Ammon's horn (tissue), 1 donor: ENCODE data around the gene SPOCK1.

Experiments
- DNase-seq: peaks from one replicate; pipeline ENCODE4 v3.0.0-alpha.2; 2016; ENCODE audit warnings: low spot score

SPOCK1 gene

DNA sequence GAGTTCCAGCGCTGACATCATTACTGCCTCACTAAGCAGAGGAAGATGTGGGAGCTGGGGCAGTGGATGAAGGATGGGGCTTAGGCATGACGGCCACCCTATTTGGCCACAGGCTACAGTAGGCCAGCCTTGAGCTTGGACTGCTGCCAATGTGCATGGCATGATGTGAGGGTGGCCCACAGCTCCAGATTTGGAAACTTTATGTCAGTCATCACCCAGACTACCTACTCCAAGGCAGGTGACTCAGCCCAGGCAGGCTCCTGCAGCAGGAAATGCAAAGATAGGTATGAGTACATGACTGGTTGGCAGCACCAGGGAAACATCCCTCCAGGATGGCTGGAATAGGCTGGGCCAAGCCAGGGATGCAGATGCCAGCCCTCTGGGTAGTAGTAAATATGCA, 303.6 kb downstream of the SPOCK1 start:
- DNase-seq: no peak

DNA sequence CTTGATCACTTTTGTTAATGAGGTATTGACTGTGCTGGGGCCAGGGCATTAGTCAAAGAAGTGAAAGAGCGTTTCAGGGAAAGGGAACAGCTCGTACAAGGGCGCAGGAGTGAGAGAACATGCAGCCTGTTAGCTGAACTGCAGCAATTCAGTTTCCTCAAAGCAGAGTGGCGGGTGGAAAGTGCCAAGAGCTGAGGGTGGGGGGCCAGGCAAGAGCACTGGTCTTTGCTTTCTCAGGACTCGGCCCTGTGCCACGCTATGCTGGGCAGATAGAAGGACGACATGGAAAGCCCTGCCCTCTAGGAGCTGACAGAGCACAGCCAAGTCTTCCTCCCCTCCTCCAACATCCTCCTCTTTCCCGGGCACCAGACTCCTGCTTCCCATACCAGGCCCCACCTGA, 304.8 kb downstream of the SPOCK1 start:
- DNase-seq: peak; percentile 25

DNA sequence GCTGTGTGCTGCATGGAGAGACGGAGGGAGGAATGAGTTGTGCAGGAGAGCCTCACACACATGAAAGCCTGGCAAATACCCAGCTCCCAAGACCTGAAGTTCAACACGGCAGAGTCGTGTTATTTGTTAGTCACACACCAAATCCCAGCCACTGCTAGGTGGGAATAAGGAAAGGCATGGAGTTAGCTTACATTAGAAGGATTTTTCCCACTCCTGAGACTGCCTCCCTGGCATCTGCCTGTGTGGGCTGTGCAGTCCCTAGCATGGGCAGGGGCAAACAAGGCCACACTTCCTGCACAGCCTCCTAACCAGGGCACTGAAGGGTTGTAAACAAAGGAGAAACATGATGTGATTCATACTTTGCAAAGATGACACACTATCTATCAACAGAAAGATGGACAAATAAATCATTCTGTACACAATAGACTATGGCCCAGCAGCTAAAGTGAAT, 306.8 kb downstream of the SPOCK1 start:
- no peak for DNase-seq

DNA sequence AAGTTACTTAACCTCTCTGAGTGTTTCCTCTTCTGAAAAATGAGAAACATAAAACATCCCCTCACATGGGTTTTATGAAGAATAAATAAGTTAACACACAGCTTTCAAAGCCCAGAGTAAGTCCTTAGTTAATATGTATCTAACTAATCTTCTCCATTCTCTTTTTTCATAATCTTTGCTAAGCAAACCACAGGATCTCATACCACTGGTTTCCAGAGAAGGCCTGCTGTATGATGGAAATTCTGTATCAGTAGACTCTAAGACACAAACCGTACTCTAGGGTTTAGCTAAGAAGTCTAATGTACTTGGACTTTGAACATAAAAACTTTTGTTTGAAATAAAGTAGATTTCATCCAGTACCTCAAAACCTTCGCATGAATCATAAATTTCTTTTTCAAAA, 307.9 kb downstream of the SPOCK1 start:
- DNase-seq: no peak

DNA sequence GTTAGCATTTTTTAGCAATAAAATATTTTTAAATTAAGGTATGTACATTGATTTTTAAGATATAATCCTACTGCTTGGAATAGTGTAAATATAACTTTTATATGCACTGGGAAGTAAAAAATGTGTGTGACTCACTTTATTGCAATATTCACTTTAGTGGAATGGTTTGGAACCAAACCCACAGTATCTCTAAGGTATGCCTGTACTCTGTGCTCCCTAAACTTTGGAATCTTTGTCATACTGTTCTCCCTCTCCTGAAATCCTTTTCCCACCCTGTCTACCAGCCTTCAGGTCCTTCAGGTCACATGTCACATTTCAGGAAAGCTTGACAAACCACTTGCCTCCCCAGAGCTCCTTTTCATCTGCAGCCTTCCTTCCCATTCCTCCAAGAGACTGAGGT, 308.7 kb downstream of the SPOCK1 start:
- DNase-seq: no peak

DNA sequence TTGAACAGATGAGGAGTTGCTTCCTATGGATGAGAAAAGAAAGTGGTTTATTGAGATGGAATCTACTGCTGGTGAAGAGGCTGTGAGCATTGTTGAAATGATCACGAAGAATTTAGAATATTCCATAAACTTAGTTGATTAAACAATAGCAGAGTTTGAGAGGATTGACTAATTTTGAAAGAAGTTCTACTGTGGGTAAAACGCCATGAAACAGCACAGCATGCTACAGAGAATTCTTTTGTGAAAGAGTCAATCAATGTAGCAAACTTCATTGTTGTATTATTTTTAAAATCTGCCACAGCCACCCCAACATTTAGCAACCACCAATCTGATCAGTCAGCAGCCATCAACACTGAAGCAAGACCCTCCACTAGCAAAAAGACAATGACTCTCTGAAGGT, 309.1 kb downstream of the SPOCK1 start:
- no peak for DNase-seq

DNA sequence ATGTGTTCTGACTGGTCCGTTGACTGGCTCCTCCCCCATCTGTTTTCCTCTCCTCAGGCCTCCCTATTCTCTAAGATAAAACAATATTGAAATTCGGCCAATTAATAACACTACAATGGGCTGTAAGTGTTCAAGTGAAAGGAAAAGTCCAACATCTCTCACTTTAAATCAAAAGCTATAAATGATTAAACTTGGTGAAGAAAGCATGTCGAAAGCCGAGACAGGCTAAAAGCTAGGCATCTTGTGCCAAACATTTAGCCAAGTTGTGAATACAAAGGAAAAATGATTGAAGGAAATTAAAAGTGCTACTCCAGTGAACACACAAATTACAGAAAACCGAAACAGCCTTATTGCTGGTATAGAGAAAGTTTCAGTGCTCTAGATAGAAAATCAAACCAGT, 310.6 kb downstream of the SPOCK1 start:
- DNase-seq: no peak

DNA sequence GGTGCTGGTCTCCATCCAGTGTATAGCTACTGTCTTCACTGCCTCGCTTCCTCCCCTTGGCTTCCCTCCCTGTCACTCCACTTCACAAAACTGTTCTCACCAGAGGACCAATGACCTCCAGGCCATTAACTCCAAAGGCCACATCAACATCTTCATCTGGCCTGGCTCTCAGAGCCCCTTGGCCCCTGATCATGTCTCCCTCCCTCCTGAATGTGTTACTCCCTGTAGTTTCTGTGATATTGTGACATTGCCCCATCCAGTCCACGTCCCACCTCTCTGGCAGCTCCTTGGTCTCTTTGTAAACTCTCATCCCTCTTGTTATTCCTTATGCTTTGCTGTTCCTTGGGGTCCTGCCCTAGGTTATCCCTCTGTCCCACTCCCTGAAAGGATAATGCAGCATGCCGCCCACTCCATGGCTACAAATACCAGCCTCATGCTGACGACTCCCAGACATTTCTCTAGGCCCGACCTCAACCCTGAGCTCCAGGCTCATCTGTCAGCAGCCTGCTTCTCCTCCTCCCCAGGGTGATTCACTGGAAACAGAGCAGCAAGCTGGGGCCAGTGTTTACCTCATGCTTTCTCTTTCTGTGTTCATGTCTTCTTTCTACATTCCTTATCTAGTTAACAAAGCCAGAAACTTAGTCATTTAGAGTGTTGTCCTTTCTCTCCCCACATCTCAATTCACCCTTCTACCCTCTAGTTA, 312.2 kb downstream of the SPOCK1 start:
- no peak for DNase-seq

DNA sequence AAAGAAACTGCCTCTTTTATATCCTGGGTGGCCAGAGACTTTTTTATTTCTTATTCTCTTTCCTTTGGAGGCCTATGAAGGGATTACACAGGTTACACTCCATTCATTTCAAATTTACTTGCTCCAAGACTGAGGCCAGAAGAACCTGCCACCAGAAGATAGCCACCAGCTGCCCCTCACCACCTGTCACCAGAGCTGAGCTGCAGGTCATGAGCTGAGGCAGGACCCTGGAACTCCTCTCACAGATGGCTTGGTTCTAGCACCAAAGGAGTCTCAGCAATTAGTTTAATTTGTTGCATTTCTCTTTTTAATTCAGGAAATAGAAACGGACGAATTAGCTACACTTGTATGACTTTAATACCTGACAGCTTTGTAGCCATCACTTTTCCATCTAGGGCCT, 313.9 kb downstream of the SPOCK1 start:
- DNase-seq: no peak

DNA sequence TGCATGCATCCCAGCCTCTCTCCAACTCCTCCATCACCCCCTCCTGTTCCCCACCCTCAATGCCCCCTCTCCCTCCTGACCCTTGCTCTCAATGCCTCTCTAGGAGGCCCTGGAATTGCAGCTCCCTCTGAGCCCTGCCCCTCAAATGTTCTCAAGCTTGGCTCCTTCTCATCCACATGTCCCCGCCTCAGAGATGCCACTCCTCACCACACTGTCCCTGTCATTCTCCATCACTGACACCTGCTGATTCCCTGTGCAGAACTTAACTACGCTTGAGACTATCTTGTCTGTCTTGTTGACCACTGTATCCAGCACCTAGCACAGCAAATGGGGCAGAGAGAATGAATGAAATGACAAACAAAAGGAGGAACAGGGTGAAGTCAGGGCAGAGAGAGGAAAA, 314.4 kb downstream of the SPOCK1 start:
- DNase-seq: no peak

DNA sequence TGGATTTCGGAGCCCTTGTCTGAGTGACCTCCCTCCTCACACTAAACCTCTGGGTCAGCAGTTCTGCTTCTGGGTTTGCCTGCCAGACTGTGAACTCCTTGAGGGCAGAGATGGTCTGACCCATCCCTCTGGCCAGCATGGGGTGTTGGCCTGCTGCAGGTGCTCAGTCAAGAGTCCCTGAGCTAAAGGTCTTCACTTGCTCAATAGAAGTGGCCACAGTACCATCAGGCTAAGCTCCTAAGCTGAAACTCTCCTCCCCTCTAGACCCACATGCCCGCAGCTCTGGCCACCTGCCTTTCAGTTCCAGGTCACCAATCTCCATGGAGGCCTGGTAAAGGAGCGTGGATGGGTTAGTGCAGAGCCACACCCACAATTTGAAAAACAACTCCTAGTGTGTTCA, 316.6 kb downstream of the SPOCK1 start:
- no peak for DNase-seq

DNA sequence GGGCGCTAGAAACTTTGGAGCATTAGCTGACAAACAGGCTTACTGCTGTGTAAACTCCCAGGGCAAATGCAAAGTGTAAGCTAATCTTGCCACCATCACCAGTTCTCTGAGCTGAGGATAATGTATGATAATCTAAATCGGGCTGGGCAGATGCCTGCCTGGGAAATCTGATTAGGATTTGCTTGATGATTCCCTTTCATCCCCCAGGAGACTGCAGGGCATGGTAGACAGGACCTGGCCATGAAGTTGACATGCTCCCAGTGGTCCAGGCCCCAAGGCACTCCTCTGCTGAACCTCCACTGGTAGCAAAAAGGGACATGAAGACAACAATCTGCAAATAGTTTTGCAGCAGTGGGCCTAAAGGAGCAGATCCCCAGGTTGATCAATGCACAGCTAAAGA, 317.5 kb downstream of the SPOCK1 start:
- DNase-seq: no peak

DNA sequence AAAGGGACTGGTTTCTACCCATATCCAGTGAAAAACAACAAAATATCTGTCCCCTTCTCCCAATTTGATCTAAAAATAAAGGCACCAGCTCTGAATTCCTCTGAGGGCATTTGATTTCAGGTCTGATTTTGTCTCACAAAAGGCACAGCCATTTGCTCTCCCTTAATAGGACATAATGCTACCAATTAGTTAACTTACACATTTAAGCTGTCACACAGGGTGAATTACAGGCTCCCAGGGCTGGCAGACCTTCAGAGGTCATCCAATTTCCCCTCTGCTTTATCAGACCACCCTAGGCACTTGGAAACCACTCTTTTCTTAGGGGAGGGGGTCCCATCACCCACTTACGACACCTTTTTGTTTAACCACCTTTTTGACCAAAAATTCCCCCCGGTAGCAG, 319.9 kb downstream of the SPOCK1 start:
- DNase-seq: no peak

DNA sequence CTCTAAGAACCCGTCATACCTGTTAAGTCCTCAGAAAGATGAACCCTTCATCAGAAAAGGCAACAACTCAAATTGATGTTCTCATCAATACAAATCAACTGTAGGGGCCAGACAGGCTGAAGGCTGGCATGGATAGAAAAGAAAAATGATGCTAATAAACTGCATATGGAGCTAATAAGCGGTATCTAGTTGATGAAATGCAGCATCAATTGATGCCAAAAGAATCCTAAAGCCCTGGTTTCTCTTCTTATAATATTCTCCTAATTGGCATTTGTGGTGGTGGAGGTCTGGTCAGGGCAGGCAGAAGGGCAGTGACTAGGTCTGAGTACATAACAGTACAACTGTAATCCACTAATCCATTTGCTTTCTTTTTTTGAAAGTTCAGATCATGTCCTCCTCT, 322.5 kb downstream of the SPOCK1 start:
- no peak for DNase-seq

DNA sequence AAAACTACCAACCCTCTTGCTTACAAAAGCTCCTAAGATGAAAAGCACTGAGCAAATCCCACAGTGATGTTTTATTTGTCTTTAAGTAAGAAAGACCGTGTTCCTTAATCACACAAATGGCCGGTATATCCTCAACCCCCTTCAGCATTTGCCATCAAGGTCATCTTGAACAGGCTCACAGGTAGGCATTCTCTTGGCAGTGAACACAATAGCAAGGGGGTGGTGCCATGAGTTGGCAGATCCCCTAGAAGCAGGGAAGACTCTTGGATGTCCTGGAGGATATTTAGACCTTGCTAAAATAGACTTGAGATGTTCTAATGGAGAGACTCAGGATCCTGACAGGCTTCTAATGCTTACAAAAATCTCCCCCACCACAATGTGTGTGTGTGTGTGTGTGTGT, 323.0 kb downstream of the SPOCK1 start:
- DNase-seq: no peak

DNA sequence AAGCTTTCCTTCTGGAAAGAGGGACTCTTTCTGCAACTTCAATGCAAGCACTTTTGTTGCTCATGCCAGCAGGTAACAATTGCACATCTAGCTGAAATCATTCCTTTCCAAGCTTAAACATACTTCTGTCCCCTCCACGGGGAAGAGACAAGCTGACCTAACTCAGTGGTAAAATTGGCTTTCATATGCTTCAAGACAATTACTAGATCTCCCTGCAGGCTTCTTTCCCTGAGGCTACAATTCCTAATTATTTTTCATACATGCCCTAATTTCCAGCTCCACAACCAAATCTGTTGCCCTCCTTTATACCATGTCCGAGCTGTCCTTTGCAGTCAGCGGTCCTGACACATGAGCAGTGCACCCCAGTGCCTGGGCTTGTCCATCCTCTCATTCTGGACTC, 324.9 kb downstream of the SPOCK1 start:
- DNase-seq: no peak

DNA sequence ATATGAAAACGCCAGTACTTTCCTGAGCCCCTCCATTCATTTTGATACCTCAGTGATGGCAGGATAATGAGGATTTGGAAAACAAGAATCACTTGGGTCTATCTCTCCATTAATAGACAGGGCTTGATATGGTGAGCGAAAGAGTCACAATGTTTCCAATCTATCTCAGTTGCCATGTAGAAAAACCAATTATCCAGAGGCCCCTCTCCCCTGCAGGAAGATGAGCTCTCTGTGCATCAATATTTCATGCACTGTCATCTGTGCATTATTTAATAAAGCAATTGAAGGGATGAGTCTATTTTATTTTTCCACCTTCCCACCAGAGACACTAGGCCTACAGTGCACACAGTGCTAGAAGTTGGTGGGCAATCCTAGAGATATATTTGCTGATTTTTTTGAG, 326.9 kb downstream of the SPOCK1 start:
- DNase-seq: no peak

DNA sequence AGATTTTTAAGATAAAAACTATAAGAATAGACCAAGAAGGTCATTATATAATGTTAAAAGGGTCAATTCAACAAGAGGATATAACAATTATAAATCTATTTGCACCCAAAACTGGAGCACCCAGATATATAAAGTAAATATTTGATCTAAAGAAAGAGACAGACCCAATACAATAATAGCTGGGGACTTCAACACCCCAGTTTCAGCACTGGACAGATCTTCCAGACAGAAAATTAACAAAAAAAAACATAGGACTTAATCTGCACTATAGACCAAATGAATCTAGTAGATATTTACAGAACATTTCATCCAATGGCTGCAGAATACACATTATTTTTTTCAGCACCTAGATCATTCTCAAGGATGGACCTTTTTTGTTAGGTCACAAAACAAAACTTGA, 331.9 kb downstream of the SPOCK1 start:
- no peak for DNase-seq

DNA sequence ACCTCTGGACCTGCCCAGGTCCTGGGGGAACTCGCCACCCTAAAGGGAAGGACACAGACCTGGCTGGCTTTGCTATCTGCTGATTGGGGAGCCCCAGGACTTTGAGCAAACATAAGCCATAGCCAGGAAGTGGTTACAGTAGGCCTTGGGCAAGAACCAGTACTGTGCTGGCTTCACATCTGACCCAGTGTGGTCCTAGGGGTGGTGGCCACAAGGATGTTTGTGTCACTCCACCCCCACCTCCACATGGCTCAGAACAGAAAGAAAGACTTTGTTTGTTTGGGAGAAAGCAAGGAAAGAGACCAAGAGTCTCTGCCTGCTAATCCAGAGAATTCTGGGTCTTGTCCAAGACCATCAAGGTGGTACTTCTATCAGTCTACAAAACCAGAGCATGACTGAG, 334.2 kb downstream of the SPOCK1 start:
- no peak for DNase-seq

DNA sequence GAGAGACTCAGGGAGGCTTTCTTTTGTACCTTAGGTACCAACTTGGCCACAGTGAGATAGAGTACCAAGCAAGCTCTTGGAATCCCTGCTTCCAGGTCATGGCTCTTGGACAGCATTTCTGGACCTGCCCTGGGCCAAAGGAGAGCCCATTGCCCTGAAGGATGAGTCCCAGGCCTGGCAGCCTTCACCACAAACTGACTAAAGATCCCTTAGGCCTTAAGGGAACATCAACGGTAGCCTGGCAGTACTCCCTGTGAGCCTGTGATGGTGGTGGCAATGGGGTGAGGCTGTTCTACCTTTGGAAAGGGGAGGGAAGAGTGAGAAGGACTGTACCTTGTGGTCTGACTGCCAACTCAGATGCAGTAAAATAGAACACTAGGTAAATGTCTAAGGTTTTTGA, 334.6 kb downstream of the SPOCK1 start:
- no peak for DNase-seq

DNA sequence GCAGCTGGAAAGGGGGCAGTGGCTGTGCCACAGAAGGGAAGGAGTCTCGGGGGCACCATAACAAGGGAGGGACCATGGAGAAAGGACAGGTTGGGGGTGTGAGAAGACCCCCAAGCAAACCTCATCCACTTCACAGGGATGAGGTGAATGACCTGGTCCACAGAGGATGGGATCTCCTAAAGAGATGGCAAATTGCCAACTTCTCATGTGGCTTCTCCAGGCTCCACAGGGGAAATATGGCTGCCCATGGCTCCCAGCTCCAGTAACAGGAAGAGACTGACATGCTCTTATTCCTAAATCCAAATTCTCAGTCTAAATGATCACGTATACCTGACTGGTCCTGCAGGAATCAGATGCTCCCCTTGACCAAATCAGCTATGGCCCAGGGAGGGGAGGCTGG, 340.4 kb downstream of the SPOCK1 start:
- DNase-seq: no peak

DNA sequence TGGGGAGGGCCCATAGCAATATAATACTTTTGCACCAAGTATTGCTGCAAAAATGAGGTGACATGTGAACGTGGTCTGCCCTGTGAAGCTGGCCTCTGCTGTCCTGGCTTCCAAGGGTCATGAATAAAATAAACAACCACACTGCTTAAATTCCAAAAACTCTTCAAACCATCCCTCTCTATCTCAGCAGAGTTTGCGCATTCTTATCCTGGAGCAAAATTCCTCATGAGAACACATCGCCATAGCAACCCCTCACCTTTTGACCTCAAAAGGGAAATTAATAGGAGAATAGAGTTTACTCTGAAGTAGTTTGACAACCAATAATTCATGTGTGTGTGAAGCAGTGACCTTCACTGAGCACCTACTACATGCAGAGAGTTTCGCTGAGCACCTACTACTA, 342.9 kb downstream of the SPOCK1 start:
- DNase-seq: no peak

DNA sequence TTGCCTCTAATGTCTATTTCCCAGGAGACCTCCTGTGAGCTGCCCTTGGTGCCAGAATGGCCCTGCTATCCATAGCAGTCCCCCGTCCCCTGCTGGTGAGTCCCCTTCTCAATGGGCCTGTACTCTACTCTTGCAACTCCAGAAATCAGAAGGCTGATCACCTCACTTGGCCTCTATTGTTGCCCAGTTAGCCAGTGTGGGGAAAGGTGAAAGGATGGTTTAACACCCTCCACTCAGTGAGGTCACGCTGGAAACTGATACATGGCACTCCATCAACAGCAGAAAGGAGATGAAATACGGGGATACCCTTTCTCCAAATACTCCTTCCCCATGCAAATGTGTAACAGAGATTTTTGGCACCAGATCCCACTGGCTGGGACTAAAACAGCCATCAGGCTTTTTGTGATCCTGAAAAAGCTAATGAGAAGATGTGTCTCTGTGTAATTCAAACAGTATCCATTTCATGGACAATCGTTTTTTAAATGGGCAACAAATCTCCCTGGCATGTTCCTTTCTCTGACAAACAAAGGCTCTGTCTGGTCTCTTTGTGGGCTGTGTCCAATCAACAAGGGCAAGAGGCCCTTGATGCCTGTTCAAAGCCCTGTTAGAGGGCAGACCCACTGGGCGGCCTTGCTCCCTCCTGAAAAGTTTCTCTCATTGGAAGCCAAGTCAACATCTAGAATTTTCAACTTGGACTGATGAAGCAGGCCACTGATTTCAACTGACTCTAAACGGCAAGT, 343.7 kb downstream of the SPOCK1 start:
- DNase-seq: no peak

DNA sequence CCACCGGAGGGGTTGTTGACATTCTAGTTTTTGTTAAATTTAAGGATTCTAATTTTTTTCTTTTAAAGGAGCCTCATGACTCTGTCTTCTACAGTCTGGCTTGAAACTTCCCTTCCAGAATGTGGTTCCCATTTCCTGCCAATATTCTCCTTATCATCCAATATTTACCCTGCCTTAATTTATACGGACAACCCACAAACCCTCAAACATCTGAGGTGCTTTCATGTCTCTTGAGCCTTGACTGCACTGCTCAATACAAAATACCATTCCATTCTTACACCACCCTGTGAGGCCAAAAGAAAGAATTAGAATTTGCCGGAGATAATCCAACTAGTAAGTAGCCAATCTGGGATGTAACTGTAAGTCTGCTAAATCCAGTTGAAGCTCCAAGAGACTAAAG, 346.5 kb downstream of the SPOCK1 start:
- DNase-seq: no peak
